NCI-H524 (cell line): ENCODE data around the gene FAM72D.
"Not testable (repeated sequence)": the region's sequence is repeated elsewhere in the genome, so short reads cannot be mapped to it uniquely, and the experiment has no call there.

Source experiments
- DNase-seq, 2 experiments: peaks; one replicate each; lab custom pipeline; 2025; lab: John Stamatoyannopoulos, UW

The FAM72D gene

DNA sequence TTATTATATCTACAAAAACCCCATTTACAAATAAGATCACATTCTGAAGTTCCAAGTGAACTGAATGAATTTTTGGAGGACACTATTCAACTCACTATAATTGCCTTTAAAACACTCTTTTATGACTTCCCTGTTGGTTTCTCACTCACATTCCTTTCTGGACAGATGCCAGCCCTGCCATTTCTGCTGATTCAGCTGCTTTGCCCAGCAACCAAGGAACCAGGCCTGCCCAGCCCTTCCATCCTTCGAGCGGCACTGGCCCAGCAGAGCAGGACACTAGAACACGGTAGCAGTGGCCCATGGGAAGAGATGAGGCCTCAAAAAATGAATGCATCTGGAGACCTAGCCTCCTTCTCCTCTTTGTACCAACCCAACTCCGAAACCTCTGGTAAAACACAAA, 50.5 kb downstream of the FAM72D start:
- not testable (repeated sequence) for DNase-seq

DNA sequence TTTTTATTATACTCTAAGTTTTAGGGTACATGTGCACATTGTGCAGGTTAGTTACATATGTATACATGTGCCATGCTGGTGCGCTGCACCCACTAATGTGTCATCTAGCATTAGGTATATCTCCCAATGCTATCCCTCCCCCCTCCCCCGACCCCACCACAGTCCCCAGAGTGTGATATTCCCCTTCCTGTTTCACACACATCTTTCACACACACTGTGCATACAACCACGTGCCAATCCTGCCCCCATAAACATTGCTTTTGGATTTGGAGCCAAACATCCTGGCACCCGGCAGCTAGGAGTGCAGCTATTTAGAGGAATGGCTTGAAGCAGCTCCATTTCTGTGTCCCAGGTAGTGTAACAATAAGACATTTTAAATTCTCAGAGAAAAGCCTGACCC, 51.4 kb downstream of the FAM72D start:
- DNase-seq: not testable (repeated sequence)

DNA sequence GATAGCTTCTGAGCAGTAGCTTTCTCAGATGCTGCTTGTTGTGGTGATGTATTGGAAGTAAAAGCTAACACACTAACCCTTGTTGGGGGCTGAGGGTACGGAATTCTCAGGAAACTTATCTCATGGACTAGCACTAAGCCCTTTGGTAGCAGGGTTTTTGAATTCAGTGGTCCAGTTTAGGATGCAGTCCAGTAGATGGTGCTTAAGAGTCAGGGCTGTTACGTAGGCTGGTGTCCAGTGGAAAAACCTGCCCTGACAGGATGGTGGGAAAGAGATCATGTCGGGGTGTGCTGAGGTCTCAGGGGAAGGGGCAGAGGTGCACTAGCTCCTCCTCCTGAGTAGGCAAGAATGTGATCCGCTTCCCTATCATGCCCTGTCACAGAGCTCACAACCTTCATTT, 59.6 kb downstream of the FAM72D start:
- not testable (repeated sequence) for DNase-seq

DNA sequence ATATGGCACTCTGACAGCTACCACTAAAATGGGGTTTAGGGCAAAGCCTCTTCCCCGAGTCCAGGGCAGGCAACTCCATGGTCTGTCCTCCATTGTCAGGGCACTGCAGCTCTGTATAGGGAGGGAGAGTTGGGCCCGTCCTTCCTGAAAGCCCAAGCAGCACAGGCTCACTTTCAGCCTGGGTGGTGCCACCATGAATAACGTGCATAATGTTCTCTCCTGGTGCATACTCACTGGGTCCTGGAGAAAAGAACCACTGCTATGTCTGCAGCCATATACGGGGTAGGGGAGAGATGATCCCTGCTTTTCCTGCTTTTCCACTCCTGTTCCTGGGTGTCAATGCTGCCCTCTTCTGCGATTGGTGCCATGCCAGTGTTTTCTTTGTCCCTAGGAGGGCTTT, 60.1 kb downstream of the FAM72D start:
- DNase-seq: not testable (repeated sequence)

DNA sequence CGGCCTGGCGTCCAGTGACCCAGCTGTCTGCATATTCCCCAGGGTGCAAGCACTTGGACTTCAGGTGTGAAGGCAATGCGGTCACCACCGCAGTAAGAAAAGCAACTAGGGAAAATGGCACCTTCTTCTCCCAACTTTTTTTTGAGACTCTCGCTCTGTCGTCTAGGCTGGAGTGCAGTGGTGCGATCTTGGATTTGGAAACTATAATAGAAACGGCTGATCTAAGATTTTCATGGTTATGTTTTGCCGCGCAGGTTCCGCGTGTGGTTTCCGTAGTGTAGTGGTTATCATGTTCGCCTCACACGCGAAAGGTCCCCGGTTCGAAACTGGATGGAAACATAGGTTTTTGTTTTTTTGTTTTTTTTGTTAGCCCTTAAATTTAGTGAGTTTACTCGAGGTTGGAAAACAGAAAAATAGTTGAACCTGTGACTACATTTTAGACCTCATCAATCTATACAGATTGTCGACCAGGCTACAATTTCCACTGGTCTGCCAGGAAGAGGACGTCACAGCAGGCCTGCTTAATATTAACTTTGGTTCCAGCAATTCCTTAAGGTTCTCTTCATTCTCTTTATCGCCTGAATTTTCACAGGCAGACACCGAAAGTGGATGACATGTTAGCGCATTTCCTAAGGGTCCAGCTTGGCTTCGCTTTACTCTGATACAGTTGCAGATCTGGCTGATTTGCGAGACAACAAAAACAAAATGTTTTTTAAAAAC, 61.3 kb downstream of the FAM72D start:
- DNase-seq: peak; percentile 0 to 31

DNA sequence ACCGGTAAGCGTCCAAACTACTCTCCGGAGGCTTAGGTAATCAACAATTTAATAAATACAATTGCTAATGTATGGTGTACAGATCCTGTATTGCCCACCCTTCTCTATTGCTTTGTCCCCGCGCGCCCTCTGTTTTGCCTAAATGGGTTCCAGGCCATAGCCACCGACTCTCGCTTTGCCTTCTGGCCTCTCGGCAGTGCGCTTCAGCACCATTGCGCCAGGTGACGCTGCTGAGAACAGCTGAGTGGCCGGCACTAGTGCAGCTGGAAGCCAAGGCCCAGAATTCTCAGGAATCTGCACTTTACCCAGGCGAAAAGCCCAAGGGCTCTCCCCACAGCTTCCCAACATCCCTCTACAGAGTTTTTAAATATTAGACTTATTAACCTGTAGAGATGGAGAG, 61.9 kb downstream of the FAM72D start:
- not testable (repeated sequence) for DNase-seq

DNA sequence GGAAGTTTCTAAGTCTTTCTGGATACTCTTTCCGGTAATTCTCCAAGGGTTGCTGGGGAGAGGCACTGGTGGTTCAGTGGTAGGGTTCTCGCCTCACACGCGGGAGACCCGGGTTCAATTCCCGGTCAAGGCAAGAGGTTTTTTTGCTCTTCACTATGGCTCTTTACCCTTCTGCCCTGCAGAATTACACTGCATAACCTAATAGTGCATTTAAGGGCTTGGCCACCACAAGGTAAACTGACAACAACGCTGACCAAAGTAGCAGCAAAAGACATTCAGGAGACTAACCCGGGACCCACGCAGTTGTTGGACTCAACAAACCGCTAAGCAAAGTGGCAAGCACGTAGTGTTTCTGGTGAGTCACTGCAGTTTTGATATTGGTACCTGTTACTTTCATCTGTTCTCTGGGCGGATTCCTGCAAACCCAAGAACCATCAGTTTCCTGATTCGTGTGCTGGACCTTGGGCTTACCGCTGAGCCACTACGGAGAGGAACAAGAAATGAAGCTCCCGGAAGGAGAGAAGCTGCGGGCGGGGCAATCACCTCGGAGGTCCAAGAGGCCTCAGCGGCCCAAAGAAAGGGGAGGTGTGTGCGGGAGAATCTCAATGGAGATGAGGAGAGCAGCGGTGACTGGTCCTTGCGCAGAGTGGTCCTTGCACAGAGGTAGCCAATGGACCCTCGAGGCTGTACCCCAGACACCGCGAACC, 65.4 kb downstream of the FAM72D start:
- DNase-seq: not testable (repeated sequence)
